PFSK-1 (cell line): ENCODE data around the gene EFHC2.

Experiments used
- FOXP2 ChIP-seq: optimal IDR thresholded peaks from 2 replicates; pipeline ENCODE3; 2011; ENCODE audit warnings: borderline replicate concordance, control low read depth, inconsistent platforms; ENCODE audit not compliant: insufficient read depth; ENCODE audit errors: extremely low read length, extremely low read depth
- POLR2AphosphoS5 ChIP-seq: IDR thresholded peaks from 2 replicates; pipeline ENCODE4 v1.6.1; 2012; ENCODE audit warnings: low read depth, mild to moderate bottlenecking, control low read depth, low read length, moderate library complexity
- REST ChIP-seq, 2 experiments: IDR thresholded peaks; 2 replicates each; pipeline versions ENCODE4 v1.6.1 to v1.8.0; 2011 to 2012; ENCODE audit warnings: low read depth in 2 of 2, low read length in 2 of 2, control low read depth in 1 of 2, inconsistent platforms in 1 of 2, mild to moderate bottlenecking in 1 of 2, moderate library complexity in 1 of 2; ENCODE audit not compliant: insufficient read depth in 1 of 2
- SIN3A ChIP-seq: IDR thresholded peaks from 2 replicates; pipeline ENCODE4 v1.6.1; 2012; ENCODE audit warnings: mild to moderate bottlenecking, low read length, moderate library complexity, borderline replicate concordance; ENCODE audit not compliant: insufficient read depth
- TAF1 ChIP-seq: IDR thresholded peaks from 2 replicates; pipeline ENCODE4 v1.6.1; 2012; ENCODE audit warnings: low read length, control low read depth, borderline replicate concordance; ENCODE audit not compliant: insufficient read depth

Gene EFHC2

GRCh38 chrX:44244008-44244407 is 99.5 kb downstream of the EFHC2 start:
- no peak for TF ChIP-seq SIN3A
- TF ChIP-seq POLR2AphosphoS5: no peak
- no peak for TF ChIP-seq FOXP2
- no peak for TF ChIP-seq REST (IDR thresholded peaks at IDR 0.05; ENCODE audit: insufficient read depth in 1 of 2, low read depth in 2 of 2, low read length in 2 of 2)
- TF ChIP-seq TAF1: no peak

- no peak for TF ChIP-seq REST (IDR thresholded peaks at IDR 0.05; ENCODE audit: insufficient read depth in 1 of 2, low read depth in 2 of 2, low read length in 2 of 2)
- no peak for TF ChIP-seq TAF1
- TF ChIP-seq SIN3A: no peak
- no peak for TF ChIP-seq FOXP2
- no peak for TF ChIP-seq POLR2AphosphoS5
Observed at GRCh38 chrX:44241546-44241945, 101.9 kb downstream of the EFHC2 start.

GRCh38 chrX:44240036-44240435 is 103.4 kb downstream of the EFHC2 start:
- TF ChIP-seq TAF1: no peak
- TF ChIP-seq REST (IDR thresholded peaks at IDR 0.05; ENCODE audit: insufficient read depth in 1 of 2, low read depth in 2 of 2, low read length in 2 of 2): no peak
- TF ChIP-seq SIN3A: no peak
- no peak for TF ChIP-seq POLR2AphosphoS5
- TF ChIP-seq FOXP2: no peak

- TF ChIP-seq FOXP2 (no peak), POLR2AphosphoS5 (no peak), REST (IDR thresholded peaks at IDR 0.05; ENCODE audit: insufficient read depth in 1 of 2, low read depth in 2 of 2, low read length in 2 of 2) (no peak), TAF1 (no peak), SIN3A (no peak)
Observed at GRCh38 chrX:44239036-44239435, 104.4 kb downstream of the EFHC2 start.

GRCh38 chrX:44235534-44235933 is 107.9 kb downstream of the EFHC2 start:
- TF ChIP-seq SIN3A: no peak
- TF ChIP-seq REST (IDR thresholded peaks at IDR 0.05; ENCODE audit: insufficient read depth in 1 of 2, low read depth in 2 of 2, low read length in 2 of 2): no peak
- TF ChIP-seq TAF1: no peak
- TF ChIP-seq FOXP2: no peak
- TF ChIP-seq POLR2AphosphoS5: no peak
